Measurements from ENCODE around the gene ASTN1.

ASTN1 gene

GRCh38 chr1:176863613-176864012 lies 300.9 kb downstream of the ASTN1 start:
- in situ Hi-C loops (cut with MboI; ENCODE audit: low pct_unique_long_range_greater_than_20kb, low sequenced_read_pairs): loop anchor here (25.0 kb wide), 1 partner anchor 301 kb away; no protein-coding TSS in a partner anchor
- DNase-seq: no peak

- in situ Hi-C loops (cut with MboI; ENCODE audit: low pct_unique_long_range_greater_than_20kb, low sequenced_read_pairs): loop anchor here (25.0 kb wide), 1 partner anchor 296 kb away; no protein-coding TSS in a partner anchor
- DNase-seq: no peak
These were observed 306.0 kb downstream of the ASTN1 start for GRCh38 chr1:176858433-176858916.

- in situ Hi-C loops (cut with MboI; ENCODE audit: low pct_unique_long_range_greater_than_20kb, low sequenced_read_pairs): loop anchor here (25.0 kb wide), 1 partner anchor 295 kb away; no protein-coding TSS in a partner anchor
- DNase-seq: no peak
These were observed 306.9 kb downstream of the ASTN1 start for GRCh38 chr1:176857632-176858031.

- no peak for DNase-seq
- in situ Hi-C loops (cut with MboI; ENCODE audit: low pct_unique_long_range_greater_than_20kb, low sequenced_read_pairs): loop anchor here (25.0 kb wide), 1 partner anchor 293 kb away; no protein-coding TSS in a partner anchor
These were observed 309.5 kb downstream of the ASTN1 start for GRCh38 chr1:176854758-176855745.

- no peak for DNase-seq
- in situ Hi-C loops (cut with MboI; ENCODE audit: low pct_unique_long_range_greater_than_20kb, low sequenced_read_pairs): loop anchor here (25.0 kb wide), 1 partner anchor 292 kb away; no protein-coding TSS in a partner anchor
These were observed 310.4 kb downstream of the ASTN1 start for GRCh38 chr1:176854121-176854520.

GRCh38 chr1:176853503-176853902 lies 311.0 kb downstream of the ASTN1 start:
- no peak for DNase-seq
- in situ Hi-C loops (cut with MboI; ENCODE audit: low pct_unique_long_range_greater_than_20kb, low sequenced_read_pairs): loop anchor here (25.0 kb wide), 1 partner anchor 291 kb away; no protein-coding TSS in a partner anchor

GRCh38 chr1:176852124-176852523 lies 312.4 kb downstream of the ASTN1 start:
- DNase-seq: no peak
- in situ Hi-C loops (cut with MboI; ENCODE audit: low pct_unique_long_range_greater_than_20kb, low sequenced_read_pairs): loop anchor here (25.0 kb wide), 1 partner anchor 290 kb away; no protein-coding TSS in a partner anchor

GRCh38 chr1:176850871-176851270 lies 313.6 kb downstream of the ASTN1 start:
- no peak for DNase-seq
- in situ Hi-C loops (cut with MboI; ENCODE audit: low pct_unique_long_range_greater_than_20kb, low sequenced_read_pairs): loop anchor here (25.0 kb wide), 1 partner anchor 289 kb away; no protein-coding TSS in a partner anchor

- no peak for DNase-seq
- in situ Hi-C loops (cut with MboI; ENCODE audit: low pct_unique_long_range_greater_than_20kb, low sequenced_read_pairs): no loop called here
These were observed 315.2 kb downstream of the ASTN1 start for GRCh38 chr1:176849281-176849680.

GRCh38 chr1:176847052-176847451 lies 317.5 kb downstream of the ASTN1 start:
- DNase-seq: no peak
- in situ Hi-C loops (cut with MboI; ENCODE audit: low pct_unique_long_range_greater_than_20kb, low sequenced_read_pairs): no loop called here

GRCh38 chr1:176843352-176844297 lies 320.9 kb downstream of the ASTN1 start:
- peak; percentile 6 for DNase-seq
- in situ Hi-C loops (cut with MboI; ENCODE audit: low pct_unique_long_range_greater_than_20kb, low sequenced_read_pairs): no loop called here

GRCh38 chr1:176841238-176841637 lies 323.3 kb downstream of the ASTN1 start:
- in situ Hi-C loops (cut with MboI; ENCODE audit: low pct_unique_long_range_greater_than_20kb, low sequenced_read_pairs): no loop called here
- DNase-seq: no peak

- in situ Hi-C loops (cut with MboI; ENCODE audit: low pct_unique_long_range_greater_than_20kb, low sequenced_read_pairs): no loop called here
- no peak for DNase-seq
These were observed 325.3 kb downstream of the ASTN1 start for GRCh38 chr1:176839216-176839615.

- DNase-seq: no peak
- in situ Hi-C loops (cut with MboI; ENCODE audit: low pct_unique_long_range_greater_than_20kb, low sequenced_read_pairs): no loop called here
These were observed 326.1 kb downstream of the ASTN1 start for GRCh38 chr1:176838276-176838995.

- in situ Hi-C loops (cut with MboI; ENCODE audit: low pct_unique_long_range_greater_than_20kb, low sequenced_read_pairs): no loop called here
- DNase-seq: no peak
These were observed 326.8 kb downstream of the ASTN1 start for GRCh38 chr1:176837708-176838107.

- in situ Hi-C loops (cut with MboI; ENCODE audit: low pct_unique_long_range_greater_than_20kb, low sequenced_read_pairs): no loop called here
- no peak for DNase-seq
These were observed 333.4 kb downstream of the ASTN1 start for GRCh38 chr1:176831150-176831549.

GRCh38 chr1:176829261-176829660 lies 335.3 kb downstream of the ASTN1 start:
- no peak for DNase-seq
- in situ Hi-C loops (cut with MboI; ENCODE audit: low pct_unique_long_range_greater_than_20kb, low sequenced_read_pairs): no loop called here

GRCh38 chr1:176826265-176826664 lies 338.2 kb downstream of the ASTN1 start:
- no peak for DNase-seq
- in situ Hi-C loops (cut with MboI; ENCODE audit: low pct_unique_long_range_greater_than_20kb, low sequenced_read_pairs): no loop called here
